ENCODE measurements around the gene GLIPR2.
"Not testable (repeated sequence)": the region's sequence is repeated elsewhere in the genome, so short reads cannot be mapped to it uniquely, and the experiment has no call there.

Gene GLIPR2

DNA sequence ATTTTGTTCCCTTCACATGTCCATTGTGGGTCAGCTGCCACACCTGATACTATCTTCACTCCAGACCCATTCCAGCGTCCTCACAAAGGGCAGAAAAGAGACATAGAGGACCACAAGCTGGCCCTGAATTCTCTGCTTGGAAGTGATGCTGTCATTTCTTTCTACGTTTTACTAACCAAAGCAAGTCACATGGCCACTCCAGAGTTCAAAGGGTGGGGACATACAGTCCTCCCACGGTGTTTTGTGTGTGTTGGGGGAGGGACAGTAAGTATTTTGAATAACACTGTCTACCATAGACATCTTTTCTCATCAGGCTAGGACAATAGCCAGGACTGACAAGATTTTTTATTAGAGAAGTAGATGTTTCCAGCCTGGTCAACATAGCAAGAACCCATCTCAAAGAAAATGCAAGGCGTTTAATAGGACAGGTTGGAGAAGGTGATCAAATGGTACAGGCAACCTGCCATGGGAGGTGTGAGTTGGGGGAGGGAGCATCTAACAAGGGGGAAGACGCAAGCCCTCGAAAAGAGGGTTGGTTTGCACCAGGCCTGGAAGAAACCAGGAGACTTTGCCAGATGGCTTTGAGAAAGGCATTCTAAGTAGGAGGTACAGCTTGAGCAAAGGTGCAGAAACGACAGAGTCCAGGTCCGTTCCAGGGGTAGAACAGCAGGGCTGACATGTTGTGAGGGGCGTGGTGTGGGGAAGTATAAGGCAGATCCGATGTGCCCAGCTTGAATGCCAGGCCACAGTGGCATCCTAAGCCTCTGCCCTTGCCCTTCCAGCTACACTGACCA, 11.3 kb upstream of the GLIPR2 start:
- no peak for DNase-seq

DNA sequence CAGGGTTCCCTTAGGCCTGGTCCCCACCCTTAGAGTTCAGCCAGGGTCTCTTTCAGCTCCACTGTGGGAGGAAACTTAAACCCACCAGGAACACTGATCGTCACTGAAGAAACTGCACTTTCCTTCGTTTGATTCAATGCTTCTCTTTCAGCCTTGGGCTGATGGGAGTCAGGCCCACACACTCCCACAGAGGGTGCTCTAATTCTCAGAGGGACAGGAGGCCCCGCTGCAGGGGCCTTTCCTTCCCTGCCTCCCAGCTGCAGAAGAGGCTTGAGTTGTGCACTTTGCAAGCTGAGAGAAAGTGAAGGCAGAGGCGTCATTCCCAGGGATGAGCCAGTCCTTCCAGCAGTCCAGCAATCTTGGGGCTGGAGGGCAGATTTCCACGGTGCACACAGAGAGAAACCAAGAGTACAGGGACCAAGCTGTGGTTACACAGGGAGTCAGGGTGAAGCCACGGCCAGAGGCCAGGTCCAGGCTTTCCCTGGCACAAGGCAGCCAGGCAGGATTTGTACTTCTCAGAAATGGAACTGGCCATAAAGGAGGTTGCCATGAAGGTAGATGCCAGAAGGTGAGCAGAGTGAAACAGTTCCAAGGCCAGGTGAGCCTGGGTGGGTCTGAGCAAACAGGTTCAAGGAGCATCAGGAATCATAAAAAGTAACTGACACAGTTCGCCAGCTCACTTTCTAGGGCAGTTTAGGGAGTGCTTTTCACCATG, 10.4 kb upstream of the GLIPR2 start:
- DNase-seq: no peak

DNA sequence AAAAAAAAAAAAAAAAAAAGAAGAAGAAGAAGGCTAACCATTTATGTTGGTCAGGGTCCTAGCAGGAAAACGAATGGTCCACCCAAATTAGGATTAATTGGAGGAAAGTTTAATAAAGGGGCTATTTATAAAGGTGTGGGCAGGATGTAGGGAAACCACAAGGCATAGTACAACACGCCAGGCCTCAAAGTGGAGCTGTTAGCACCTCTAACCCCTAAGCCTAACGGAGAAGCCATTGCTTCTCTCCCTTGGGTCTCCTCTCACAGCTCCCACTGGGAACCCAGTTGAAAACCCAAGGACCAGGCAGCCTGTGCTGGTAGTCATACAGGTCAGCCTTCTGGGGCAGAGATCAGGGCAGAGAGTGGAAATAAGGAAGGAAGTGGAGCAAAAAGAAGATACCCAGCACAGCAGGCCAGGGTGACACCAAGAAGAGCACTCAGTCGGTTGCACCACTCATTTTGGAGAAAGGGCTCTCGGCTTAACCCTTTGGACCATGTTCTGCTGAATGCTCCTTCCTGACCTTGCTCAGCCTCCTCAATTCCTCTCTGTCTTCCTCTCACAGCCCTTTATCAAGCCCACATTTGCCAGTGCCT, 8.8 kb upstream of the GLIPR2 start:
- no peak for DNase-seq

DNA sequence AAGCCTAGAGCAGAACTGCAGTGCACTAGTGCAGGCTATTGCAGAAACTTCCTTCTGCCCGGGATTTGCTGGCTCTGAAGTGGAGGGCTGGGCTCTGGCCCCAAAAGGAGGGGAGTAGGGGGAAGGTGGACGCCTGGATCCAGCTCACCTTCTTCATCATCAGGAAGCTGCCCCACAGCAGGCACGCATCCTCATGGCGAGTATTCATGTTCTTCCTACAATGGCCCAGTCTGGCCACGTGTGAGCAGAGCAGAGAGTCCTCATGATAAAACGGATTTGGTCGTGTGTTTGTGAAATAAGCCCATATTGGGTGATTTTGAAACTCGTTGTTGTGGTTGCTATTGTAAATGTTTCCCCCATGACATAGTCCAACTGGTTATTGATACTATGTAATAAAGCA, 8.2 kb upstream of the GLIPR2 start:
- DNase-seq: no peak

DNA sequence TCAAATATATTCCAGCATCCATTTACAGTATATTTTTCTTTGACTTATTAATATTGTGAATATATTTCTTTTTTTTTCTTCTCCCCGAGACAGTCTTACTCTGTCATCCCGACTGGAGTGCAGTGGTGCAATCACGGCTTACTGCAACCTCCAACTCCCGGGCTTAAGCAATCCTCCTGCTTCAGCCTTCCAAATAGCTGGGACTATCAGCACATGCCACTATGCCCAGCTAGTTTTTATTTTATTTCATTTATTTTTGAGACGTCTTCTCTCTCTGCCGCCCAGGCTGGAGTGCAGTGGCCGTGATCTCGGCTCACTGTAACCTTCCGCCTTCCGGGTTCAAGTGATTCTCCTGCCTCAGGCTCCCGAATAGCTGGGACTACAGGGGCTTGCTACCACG, 7.4 kb upstream of the GLIPR2 start:
- DNase-seq: no peak

DNA sequence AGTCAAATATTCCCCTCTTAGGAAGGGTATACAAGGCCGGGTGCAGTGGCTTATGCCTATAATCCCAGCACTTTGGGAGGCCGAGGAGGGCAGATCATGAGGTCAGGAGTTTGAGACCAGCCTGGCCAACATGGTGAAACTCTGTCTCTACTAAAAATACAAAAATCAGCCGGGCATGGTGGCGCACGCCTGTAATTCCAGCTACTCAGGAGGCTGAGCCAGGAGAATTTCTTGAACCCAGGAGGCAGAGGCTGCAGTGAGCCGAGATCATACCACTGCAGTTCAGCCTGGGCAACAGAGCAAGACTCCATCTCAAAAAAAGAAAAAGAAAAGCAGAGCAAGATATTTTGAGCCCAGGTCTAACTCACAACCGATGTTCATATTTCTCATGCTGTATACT, 4.9 kb upstream of the GLIPR2 start:
- DNase-seq: not testable (repeated sequence)

DNA sequence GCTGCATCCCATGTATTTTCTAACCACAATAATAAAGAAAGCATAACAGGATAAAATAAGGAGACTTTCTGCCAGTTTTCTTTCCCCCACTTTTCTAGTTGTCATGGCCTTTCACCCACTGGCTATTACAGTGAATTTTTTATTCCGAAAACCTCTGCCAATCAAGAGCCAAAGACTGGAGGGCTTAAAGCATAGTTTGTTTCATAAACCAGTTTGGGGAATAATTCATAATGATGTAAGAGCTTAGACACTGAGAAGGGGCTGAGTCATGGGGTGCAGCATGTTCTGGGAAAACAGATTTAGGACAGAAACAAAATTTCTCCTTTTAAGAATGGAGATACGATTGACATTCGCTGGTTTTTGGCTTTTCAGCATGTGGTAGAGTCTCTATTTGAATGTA, 4.4 kb upstream of the GLIPR2 start:
- no peak for DNase-seq

DNA sequence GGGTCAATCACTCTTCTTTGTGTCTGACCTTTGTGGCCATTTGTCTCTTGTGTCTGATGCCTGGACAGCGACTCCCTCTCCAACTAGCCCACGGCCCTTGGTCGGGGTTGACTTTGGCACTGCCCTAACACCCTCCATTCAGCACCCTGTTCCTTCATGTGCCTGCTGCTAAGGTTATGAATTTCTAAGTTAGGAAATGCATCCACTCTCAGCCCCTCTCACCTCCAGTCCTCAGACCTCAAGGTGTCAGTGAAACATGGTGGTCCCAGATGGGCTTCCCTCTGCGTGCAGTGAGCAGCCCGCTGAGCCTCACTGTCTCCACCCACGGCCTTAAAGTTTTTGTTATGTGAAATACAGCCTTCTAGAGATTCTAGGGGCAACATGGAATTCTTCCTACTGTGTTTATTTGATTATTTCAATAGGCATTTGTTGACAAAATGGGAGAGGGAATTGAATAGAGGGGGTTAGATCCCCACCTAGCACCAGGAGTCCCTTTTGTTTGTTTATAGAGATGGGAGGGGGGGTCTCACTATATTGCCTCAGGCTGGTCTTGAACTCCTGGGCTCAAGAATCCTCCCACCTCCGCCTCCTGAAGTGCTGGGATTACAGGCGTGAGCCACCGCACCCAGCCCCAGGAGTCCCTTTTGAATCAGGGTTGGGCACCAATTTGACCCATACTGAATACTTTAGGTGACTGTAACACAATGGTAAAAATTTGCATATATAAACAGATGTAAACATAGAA, 1.6 kb upstream of the GLIPR2 start:
- DNase-seq: no peak

DNA sequence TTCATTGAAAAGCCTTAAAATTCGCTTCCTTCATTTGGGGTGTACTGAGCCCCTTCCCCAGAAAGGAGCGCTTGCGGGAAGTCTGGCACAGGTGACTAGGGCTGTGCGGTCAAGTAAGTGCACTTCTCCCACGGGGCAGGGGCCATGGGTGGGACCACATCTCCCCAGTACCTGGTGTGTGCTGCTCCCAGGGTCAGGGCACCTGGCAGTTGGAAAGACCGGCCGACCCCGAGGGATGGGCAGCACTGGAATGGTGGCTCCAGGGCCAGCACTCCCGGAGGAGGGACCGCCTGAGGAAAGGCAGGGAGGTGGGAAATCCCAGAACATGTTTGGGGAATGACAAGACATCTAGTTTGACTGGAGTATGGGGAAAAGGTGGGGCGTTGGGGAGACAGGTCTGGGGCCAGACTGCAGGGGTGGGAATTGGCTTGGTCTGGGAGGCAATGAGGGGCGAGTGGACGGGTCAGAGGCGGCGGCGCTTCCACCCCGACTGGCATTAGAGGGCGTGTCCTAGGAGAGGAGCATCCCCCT, 727 bp upstream of the GLIPR2 start:
- DNase-seq: no peak

DNA sequence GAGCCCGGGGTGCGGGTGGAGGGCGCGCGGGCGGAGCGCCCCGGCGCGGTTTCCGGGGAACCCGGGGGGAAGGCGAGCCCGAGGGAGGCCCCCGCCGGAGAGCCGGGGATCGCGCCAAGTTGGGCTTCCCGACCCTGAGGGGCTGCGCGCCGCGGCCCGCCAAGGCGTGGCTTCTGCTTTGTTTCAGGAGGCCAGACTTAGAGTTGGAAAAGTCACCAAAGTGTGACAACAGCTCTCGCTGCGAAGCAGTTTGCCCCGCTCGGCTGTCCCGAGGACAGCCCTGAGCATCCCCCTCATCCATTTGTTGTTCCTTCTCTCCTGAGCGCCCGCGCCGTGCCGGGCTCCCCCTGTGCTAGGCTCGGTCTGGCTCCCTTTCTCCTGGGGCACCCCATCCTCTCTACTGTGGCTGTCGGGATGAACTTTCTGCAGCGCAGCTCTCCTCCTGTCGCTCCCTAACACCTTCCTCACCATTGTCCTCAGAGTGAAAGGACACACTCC, 410 bp downstream of the GLIPR2 start:
- no peak for DNase-seq

DNA sequence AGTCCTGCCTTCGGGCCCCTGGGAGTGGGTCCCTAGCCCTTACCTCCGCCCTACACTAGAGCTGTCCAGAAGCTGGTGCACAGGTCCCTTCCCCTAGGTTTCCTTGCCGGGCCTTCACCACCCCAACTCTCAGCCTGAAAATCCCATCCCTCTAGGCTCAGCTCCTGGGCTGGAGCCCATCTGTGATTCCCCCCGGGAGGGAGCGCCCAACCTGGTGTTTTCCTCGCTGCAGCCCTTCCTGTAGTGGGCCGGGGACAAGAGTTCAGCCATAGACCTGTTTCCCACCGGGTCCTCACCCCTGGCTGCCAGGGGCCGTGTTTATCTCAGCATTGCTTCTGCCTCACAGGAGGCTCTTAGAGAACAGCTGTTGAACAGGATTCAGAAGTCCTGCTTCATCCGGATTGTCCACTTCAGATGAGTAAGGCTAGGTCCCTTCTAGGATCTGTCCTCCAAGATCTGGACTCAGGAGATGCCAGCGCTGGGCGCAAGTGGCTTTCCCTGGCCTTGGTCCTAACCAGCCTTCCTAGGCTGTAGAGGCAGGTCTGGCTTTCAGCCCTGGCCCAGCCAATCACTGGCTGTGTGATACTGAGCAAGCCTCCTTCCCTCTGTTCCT, 965 bp downstream of the GLIPR2 start:
- no peak for DNase-seq

DNA sequence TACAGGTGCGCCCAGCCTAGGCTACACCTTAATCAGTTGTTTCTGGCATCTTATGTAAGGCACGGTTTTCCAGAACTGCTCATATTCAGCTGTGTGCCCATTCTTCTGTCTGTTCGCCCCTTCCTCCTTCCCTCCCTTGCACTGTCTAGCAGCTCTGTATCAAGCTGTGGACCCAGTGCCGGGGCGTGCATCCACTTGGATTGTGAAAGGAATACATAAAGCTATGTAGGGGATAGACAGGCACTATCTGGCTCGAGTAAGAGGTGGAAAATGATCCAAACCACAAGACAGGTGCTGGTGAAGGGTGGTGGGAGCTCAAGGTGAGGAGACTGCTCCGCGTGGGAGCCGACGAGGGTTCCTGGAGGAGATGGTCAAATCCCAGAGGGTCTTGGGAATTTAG, 2.0 kb downstream of the GLIPR2 start:
- DNase-seq: no peak

DNA sequence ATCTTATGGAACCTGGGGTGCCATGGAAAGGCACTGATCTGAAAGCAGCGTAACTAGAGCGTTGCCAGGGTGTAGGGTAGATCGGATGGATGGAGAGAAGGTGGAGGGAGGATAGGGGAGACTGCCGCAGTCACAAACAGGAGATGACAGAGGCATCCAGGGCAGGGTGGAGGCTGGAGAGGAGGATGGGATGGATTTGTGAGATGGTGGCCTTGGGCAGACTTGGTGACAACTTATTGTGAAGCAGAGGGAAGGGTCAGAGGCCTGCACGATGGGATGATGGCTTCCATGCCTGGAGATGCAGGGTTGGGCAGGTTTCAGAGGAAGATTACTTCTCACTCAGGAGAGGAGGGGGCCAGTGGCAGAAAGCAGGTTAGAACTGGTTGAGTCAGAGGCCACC, 2.4 kb downstream of the GLIPR2 start:
- no peak for DNase-seq

DNA sequence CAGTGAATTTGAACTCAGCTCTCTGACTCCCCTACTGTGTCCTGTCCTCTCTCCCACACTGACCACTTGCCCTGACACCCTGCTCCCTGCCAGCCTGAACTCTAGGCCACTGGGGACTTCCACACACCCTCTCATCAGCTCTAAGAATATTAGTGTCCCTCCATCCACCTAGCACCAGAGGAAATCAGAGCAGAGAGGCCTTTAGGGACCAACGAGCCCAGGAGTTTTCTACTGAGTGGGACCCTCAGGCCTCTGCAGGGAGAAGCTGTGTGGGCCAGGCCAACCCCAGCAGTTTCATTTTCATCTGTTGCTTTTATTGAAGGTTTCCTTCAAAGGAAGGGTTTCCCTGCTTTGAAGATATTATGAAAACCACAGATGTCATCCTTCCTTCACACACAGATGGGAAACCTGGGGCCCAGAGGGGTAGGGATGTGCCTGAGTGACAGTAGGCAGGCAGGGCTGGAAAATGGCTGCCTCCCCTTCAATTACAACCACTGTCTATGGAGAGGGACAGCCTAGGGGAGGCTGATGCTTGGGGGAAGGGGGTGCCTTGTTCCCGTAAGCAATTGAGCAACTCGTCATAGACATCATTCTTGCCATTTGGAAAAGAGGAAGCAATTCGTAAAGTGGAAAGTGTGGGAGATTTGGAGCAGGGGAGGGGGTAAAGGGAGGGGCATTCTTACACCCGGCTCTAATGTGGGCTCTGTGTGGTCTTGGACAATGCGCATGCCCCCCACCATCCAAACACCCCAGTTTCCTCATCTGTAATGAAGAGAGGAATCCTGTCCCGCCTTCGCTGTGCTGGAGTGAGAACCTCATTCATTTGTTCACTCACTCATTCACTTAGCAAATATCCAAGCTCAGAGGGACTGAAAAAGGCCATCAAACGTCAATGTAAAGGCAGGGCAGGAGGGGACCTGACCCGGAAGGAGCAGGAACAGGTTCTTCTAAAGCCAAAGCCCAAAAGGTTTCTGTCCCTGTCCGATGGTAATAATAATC, 3.9 kb downstream of the GLIPR2 start:
- peak; percentile 41 for DNase-seq

DNA sequence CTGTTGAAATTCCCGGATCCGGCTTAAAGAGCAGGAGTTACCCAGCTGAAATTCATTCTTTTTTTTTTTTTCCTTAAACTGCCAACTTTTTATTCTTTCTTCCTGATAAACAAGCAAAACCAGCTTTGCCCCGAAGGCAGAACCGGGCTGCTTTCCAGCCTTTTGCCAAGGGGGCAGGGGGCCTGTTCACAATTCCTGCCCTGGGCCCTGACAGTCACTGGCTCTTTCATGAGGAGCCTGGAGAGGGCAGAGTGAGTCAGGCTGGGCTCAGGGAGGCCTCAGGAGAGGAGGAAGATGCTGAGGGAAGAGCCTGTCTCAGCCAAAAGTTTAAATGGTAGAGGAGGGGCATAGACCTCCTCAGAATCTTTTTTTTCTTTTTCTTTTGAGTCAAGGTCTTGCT, 4.8 kb downstream of the GLIPR2 start:
- DNase-seq: no peak

DNA sequence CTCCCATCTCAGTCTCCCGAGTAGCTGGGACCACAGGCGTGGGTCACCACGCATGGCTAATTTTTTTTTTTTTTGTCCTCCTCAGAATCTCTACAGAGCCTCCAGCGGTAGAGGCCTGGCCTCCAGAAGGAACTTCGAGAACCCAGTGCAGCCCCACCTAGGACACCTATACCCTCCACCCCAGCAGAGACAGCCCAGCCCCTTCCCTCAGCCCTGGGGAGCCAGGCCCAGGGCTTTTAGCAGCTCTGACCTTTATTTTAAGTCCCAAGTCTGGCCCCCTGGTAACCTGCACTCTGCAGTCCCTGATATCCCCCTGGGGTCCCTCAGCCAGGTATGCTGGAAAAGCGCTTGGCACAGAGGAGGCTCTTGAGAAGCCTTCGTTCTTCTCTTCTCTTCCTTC, 5.2 kb downstream of the GLIPR2 start:
- no peak for DNase-seq

DNA sequence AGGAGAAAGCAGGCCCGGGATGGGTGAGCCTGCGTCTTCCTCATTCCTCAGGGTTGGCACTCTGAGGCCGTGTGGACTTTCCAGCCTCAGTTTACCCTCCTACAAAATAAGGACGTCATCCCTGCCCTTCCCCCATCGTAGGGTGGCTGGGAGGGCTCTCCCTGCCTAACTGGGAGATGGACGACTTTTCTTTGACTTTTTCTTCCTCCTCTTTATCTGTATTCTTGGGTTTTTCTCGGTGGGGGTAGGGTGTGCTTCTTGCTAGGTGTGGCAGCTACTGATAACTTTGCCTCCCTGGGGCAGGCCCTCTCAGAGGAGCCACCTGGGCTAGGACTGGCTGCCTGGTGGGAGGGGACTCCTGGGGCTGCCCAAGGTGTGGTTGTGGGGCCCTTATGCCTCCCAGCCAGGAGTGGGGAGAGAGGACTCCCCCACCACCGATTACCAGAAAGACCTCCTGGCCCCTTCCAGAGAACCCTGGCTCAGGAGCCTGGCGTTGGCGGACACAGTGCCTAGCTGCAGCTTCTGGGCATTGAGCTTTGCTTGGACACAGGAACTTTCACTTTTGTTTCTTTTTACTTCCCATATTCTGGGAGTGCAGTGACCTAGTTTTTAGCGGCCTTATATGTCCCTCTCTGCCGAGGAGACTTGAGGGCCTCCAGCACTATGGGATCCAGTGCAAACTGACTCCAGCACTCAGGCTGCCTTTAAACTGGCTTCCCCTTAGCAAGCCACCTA, 6.1 kb downstream of the GLIPR2 start:
- DNase-seq: no peak

DNA sequence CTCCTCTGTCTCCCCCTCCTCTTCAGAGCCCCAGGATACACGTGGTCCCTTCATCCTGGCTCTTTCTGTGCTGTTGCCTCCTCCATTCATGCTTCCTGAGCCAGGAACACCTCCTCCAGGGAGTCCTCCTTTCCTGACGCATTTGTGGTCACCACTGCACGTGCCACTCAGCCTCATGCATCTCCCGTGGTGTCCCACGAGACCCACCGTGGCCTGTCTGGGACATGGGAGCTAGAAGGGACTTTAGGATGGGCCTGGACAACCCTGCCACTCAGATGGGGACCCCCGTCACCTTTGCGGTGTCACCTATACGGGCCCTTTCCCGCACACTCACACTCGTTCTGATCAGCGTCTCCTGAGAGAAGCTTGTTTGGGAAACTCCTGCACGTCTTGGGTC, 6.7 kb downstream of the GLIPR2 start:
- no peak for DNase-seq

DNA sequence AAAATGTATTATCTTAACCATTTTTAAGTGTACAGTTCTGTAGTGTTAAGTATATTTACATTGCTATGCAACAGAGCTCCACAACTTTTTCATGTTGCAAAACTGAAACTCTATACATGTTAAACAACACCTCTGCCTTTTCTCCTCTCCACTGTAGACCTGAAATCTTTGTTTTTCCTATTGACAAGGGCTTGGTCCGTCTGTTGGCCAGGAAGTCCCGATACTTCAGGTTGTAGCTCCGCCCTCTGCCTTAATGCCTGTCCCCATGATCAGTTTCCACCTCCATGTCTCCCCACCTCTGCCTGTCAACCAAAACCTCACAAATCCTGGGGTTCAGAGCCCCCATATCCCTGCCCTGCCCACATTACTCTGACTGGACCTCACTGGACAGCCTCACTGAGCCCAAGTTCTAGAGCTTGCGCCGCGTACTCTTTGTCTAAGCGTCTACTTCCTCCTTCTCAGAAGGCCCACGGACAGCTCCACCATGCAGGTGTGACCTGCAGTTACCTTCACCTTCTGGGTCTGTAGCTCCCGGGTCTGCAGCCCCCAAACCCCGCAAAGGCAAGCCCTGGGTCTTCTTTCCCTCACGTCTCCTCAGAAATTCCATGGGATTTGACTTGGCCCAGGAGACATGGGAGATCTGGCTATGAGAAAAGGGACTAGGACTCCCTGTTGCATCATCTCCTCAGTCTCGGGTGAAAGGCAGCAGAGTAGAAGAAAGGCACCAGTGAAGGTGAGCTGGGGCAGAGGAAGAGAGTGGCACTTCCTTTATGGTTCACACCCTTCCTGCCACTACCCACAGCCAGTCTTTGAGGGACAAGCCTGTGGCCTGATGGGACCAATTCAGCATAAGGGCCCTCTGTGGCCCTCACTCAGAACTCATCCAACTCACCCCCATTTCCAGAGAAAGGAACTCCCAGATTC, 8.0 kb downstream of the GLIPR2 start:
- peak; percentile 54 for DNase-seq

Measured in activated CD4-positive, alpha-beta T cell treated with anti-CD3 and anti-CD28 coated beads, Interleukin-2, amount 50 U/mL, for 16 hours (primary cell).